SK-N-SH treated with all-trans-retinoic acid at 6 μM for 48 hours (cell line): Measurements from ENCODE around the gene AMHR2.
A peak's percentile ranks its signal among the peaks of the same experiment; 100 is the strongest.

Experiments
- ISL1 ChIP-seq: fragments of 250-450 bp; sonication (Bioruptor Pico); IDR thresholded peaks from 2 replicates; pipeline ENCODE4 v2.1.2; 2022; ENCODE audit warnings: mild to moderate bottlenecking, moderate library complexity
- ZNF70 ChIP-seq: fragments of 450-650 bp; formaldehyde crosslinking; IDR thresholded peaks from 2 replicates; pipeline ENCODE4 v1.5.0; 2020; ENCODE audit warnings: mild to moderate bottlenecking, moderate library complexity

GRCh38 chr12:53389702-53390101 lies 34.0 kb upstream of the AMHR2 start:
- peak; percentile 35 for TF ChIP-seq ISL1 (CRISPR knock-in tag)
- no peak for TF ChIP-seq ZNF70
